CD4-positive, alpha-beta T cell treated with Interleukin-4 for 1 hour (primary cell): Measurements from ENCODE around the gene DGKI.

Experiments
- DNase-seq, 2 donors: peaks; one replicate each; pipeline ENCODE4 v3.0.0-alpha.2; 2020 to 2022

The DGKI gene

GRCh38 chr7:137684776-137685175 is 162.0 kb downstream of the DGKI start:
- no peak for DNase-seq

- DNase-seq = no peak
Measured at GRCh38 chr7:137684316-137684715, 162.5 kb downstream of the DGKI start.

GRCh38 chr7:137682596-137682995 is 164.2 kb downstream of the DGKI start:
- no peak for DNase-seq

DNA sequence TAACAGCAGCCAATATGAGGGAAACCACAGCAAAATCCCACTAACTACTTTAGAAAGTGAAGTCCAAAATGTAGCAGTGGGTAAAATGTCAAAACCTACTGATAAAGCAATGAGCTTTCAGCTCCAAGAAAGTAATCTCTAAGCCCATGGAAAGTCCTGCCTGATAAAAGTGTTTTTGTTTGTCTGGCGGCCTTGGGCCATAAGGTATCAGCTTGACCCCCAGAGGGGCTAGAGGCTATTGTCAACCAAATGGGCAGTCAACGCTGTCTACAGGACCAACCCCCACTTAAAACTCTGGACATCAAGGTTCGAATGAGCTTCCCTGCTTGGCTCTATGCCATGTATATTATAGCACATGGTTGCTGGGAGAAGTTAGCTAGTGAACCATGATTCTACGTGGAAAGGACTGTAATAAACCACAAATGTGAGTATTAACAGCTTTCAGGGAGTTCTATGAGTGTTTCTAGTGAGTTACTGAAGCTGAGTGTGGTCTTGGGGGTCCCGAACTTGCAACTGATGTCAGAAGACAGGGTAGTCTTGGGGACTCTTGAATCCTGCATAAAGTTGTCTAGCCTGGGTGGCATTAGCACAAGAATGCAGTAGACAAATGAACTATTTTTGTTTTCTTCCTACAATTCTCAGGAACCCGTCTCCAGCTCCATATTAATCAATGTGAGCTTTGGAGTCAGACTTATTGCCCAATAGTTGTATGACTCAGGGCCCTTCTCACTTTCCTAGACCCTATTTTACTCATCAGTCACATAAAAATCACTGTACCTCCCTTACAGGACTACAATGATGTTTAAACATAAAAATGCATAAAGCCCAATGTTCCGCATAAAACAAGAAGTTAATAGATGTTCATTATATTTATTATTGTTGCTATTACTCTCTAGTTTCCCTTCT is 164.9 kb downstream of the DGKI start:
- no peak for DNase-seq

GRCh38 chr7:137674551-137675409 is 172.0 kb downstream of the DGKI start:
- no peak for DNase-seq

- no peak for DNase-seq
Measured at GRCh38 chr7:137674048-137674447, 172.7 kb downstream of the DGKI start.

GRCh38 chr7:137671920-137672319 is 174.9 kb downstream of the DGKI start:
- DNase-seq = no peak

DNA sequence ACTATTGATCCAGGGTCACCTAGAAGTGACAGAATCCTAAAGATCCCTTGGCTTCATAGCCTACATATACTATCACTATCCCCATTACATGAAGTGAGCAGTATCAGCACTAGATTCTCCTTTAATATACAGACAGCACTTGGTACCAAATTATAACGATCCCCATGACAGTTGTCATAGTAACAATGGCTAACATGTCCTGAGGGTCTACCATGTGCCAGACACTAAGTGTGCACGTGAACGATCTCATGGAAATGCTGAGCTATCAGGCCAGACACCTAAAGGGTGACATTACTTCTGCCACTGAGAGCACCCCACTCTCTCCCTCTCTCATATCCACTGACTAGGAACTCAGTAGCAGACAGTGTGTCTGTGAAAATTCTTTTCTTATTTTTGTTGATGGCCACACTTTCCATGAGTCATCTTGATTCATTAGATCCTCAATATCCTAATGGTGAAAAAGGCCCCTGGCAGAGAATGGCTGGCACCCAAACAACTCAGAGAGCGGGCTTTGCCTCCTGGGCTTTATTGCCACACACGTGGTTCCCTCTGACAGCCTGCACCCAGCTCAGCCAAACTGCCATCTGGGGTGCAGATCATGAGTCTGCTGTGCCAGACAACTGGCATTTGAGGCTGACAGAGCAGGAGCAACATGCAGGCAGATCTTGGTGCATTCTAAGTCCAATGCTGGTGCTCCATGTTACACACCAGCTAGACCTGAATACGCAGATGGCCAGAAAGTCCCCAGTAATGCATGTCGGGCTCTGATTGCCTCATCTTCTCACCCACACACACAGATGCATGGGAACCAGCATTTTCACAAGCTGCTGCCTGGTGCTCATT is 176.3 kb downstream of the DGKI start:
- no peak for DNase-seq

GRCh38 chr7:137669706-137670105 is 177.1 kb downstream of the DGKI start:
- no peak for DNase-seq

- no peak for DNase-seq
Measured at GRCh38 chr7:137668404-137668803, 178.4 kb downstream of the DGKI start.

GRCh38 chr7:137667633-137668387 is 179.0 kb downstream of the DGKI start:
- no peak for DNase-seq

GRCh38 chr7:137664846-137665245 is 181.9 kb downstream of the DGKI start:
- DNase-seq = no peak

- DNase-seq = no peak
Measured at GRCh38 chr7:137661634-137662033, 185.1 kb downstream of the DGKI start.

GRCh38 chr7:137658190-137658900 is 188.4 kb downstream of the DGKI start:
- no peak for DNase-seq

DNA sequence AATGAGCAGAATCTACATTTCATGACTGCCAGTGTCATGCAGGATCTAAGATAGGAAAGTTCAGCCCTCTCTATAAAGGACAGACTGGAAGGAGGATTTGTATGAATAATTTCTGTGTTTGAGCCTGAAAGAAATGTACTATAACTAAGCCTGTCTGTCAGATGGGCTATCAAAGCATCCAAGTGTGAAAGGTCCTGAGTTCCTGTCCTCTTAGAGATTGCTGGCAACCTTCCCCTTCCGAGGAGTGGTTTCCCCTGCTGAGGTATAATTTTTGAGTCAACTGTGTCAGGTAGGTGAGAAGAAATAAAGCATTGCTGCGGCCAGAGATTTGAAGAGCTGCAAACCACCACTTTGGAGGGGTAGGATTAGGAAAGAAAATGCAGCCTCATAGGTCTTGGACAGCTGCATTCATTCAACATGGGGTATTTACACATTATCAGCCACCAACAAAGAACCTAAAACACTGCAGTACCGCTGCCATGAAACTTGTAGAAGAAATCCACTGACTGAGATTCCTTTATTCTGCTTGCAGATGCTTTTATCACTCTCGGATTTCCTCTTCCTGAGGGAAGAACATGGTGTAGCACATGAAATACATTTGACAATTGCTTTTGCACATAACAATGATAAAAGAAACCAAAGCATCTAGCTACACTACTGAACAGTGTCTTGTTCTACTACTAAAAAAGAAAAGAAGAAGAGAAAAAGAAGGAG is 189.1 kb downstream of the DGKI start:
- no peak for DNase-seq

DNA sequence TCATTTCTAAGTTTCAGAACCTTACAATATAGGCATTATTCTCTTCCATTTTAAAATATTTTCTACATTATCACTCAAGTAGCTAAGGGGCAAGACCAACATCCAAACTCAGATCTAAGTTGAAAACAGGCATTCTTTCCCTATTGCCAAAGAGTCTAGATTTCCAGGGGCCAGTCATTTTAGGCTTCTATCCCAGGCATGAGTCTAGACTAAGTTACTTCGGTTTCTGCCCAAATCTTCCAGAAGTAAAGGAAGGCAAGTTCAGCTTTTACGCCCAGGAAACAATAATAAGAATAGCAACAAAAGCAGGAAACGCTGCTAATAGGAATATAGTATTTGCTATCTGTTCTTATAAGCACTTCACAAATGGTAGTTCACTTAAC is 189.9 kb downstream of the DGKI start:
- DNase-seq = no peak

DNA sequence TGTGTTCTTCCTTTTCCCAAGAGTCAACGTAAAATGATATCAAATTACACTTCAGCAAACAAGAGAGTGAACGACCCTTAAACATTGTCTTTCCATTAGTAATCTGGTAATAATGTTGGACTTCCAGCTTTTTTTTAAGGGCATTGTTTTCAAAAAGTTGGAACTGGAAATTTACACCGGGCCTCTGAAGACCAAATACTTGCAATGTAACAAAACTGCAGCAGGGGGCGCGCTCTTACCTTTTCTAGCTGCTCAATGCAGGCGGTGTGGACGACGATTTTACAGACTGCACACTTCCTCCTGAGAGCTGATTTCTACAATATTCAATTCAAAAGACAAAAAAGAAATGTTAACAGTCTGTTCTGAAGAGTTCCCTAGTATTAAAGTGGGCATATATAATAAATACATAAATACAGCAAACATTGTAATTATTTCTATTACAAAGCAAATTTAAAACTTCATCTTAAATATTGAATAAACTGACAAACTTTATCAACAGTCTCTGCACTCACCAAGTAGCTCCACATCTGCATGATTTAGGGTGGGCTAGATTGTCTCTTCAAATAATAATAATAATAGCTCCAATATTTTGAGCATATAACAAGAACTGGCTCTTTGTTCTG is 190.4 kb downstream of the DGKI start:
- peak; percentile 42 to 44 for DNase-seq

DNA sequence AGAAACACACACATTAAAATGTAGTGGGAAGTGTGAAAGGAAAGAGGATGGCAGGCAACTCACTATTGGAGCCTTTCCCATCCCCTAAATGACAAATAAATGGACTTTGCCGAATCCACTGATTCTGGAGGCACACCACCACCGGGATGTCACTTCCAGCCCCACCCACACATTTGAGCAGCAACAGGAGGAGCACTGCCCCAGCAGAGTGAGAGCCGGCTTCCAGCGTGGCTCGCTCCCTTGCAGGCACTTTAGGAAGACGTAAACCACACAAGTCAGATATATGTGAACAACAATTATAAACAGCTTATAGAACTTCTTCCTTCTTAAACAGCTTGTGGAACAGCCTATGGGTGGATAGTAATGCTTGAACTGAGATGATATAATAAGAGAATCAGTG is 191.0 kb downstream of the DGKI start:
- no peak for DNase-seq

GRCh38 chr7:137652721-137653120 is 194.1 kb downstream of the DGKI start:
- DNase-seq = no peak

DNA sequence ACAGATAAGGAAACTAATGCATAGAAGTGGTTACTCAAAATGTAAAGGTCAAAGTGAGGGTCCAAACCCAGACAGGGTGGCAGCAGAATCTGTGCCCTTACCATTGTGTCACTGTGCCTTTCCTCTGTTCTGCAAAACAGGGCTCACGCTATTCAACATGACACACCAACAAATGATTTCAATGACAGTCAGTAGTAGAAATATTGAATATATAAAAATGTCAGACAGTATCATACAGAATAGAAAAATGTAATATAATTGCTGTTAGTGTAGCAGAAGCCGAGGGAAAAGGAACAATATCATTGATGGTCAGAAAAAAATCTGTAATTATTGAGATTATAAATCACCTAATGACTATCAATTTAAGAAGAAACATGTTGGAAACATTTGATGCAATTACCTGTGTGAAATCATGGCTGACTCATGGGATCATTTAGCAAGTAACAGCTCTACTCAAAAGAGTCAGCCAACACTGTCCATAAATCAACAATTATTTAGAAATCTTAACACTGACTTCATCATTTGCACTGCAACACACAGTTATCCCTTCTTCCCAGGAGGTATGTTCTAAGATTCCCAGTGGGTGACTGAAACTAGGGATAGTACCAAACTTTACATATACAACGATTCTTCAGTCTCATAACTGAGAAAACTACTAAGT is 198.7 kb downstream of the DGKI start:
- no peak for DNase-seq
